Measurements from ENCODE around the gene RO60.

Gene RO60

GRCh38 chr1:193079187-193079586 is 19.8 kb downstream of the RO60 start:
- H3K4me1 Mint-ChIP-seq, result peaks cover 5% of the 10 kb centered on the region
- H3K27me3 Mint-ChIP-seq, result no peaks in the 10 kb centered on the region
- no peaks in the 10 kb centered on the region for H3K9me3 Mint-ChIP-seq
- H3K27ac Mint-ChIP-seq, result no peak overlapping the region
- peaks cover 30% of the 10 kb centered on the region for H3K36me3 Mint-ChIP-seq
- H3K4me3 Mint-ChIP-seq, result no peak overlapping the region

GRCh38 chr1:193083365-193084088 is 24.1 kb downstream of the RO60 start:
- H3K4me1 Mint-ChIP-seq, result no peaks in the 10 kb centered on the region
- peaks cover 22% of the 10 kb centered on the region for H3K36me3 Mint-ChIP-seq
- H3K4me3 Mint-ChIP-seq, result no peak overlapping the region

GRCh38 chr1:193085263-193085662 is 25.9 kb downstream of the RO60 start:
- H3K36me3 Mint-ChIP-seq, result peaks cover 16% of the 10 kb centered on the region
- H3K4me3 Mint-ChIP-seq, result no peak overlapping the region
- H3K4me1 Mint-ChIP-seq, result no peaks in the 10 kb centered on the region
- H3K27ac Mint-ChIP-seq, result no peak overlapping the region
- no peaks in the 10 kb centered on the region for H3K9me3 Mint-ChIP-seq
- H3K27me3 Mint-ChIP-seq, result no peaks in the 10 kb centered on the region

More at GRCh38 chr1:193083365-193084088, 24.1 kb downstream of the RO60 start:
- Mint-ChIP-seq H3K9me3 (no peaks in the 10 kb centered on the region), H3K27me3 (no peaks in the 10 kb centered on the region), H3K27ac (no peak overlapping the region)

GRCh38 chr1:193086342-193086741 is 26.9 kb downstream of the RO60 start:
- no peaks in the 10 kb centered on the region for H3K27me3 Mint-ChIP-seq
- no peak overlapping the region for H3K27ac Mint-ChIP-seq
- H3K4me1 Mint-ChIP-seq, result no peaks in the 10 kb centered on the region
- H3K4me3 Mint-ChIP-seq, result no peak overlapping the region
- H3K36me3 Mint-ChIP-seq, result peaks cover 13% of the 10 kb centered on the region
- no peaks in the 10 kb centered on the region for H3K9me3 Mint-ChIP-seq

GRCh38 chr1:193087893-193088292 is 28.5 kb downstream of the RO60 start:
- Mint-ChIP-seq H3K27me3 (no peaks in the 10 kb centered on the region), H3K27ac (no peak overlapping the region), H3K9me3 (no peaks in the 10 kb centered on the region), H3K4me3 (no peak overlapping the region), H3K36me3 (peaks cover 8% of the 10 kb centered on the region), H3K4me1 (no peaks in the 10 kb centered on the region)

GRCh38 chr1:193090865-193091264 is 31.5 kb downstream of the RO60 start:
- Mint-ChIP-seq H3K36me3 (no peaks in the 10 kb centered on the region), H3K27ac (peak overlapping the region; percentile 12), H3K4me1 (no peaks in the 10 kb centered on the region), H3K27me3 (no peaks in the 10 kb centered on the region), H3K9me3 (no peaks in the 10 kb centered on the region), H3K4me3 (no peak overlapping the region)

GRCh38 chr1:193094112-193094511 is 34.7 kb downstream of the RO60 start:
- Mint-ChIP-seq H3K27me3 (no peaks in the 10 kb centered on the region), H3K4me1 (no peaks in the 10 kb centered on the region), H3K36me3 (peaks cover 9% of the 10 kb centered on the region), H3K9me3 (no peaks in the 10 kb centered on the region), H3K4me3 (no peak overlapping the region), H3K27ac (no peak overlapping the region)

- Mint-ChIP-seq H3K27me3 (no peaks in the 10 kb centered on the region), H3K4me3 (no peak overlapping the region), H3K36me3 (no peaks in the 10 kb centered on the region), H3K9me3 (no peaks in the 10 kb centered on the region), H3K27ac (no peak overlapping the region), H3K4me1 (peaks cover 28% of the 10 kb centered on the region)
Measured at GRCh38 chr1:193102662-193103061, 43.2 kb downstream of the RO60 start.

- no peaks in the 10 kb centered on the region for H3K9me3 Mint-ChIP-seq
- no peaks in the 10 kb centered on the region for H3K27me3 Mint-ChIP-seq
- peaks cover 28% of the 10 kb centered on the region for H3K4me1 Mint-ChIP-seq
- H3K4me3 Mint-ChIP-seq, result peak overlapping the region; percentile 94
- H3K36me3 Mint-ChIP-seq, result no peaks in the 10 kb centered on the region
- peak overlapping the region; percentile 30 for H3K27ac Mint-ChIP-seq
Measured at GRCh38 chr1:193103759-193104501, 44.5 kb downstream of the RO60 start.

- Mint-ChIP-seq H3K9me3 (no peaks in the 10 kb centered on the region), H3K27ac (peak overlapping the region; percentile 46), H3K27me3 (no peaks in the 10 kb centered on the region), H3K4me3 (peak overlapping the region; percentile 94), H3K36me3 (no peaks in the 10 kb centered on the region), H3K4me1 (peaks cover 28% of the 10 kb centered on the region)
Measured at GRCh38 chr1:193104502-193104906, 45.1 kb downstream of the RO60 start.

- Mint-ChIP-seq H3K4me3 (peak within 1 kb of the TSS; percentile 94), H3K4me1 (peaks cover 28% of the 10 kb centered on the region), H3K27me3 (no peaks in the 10 kb centered on the region), H3K9me3 (no peaks in the 10 kb centered on the region), H3K36me3 (no peaks in the 10 kb centered on the region), H3K27ac (peak within 1 kb of the TSS; percentile 86)
Measured at GRCh38 chr1:193104907-193105820, 45.8 kb downstream of the RO60 start, which contains the start of gene GLRX2. Gene GLRX2, minus strand, starts transcription at chr1:193105414. Its CDS starts 32 bp downstream, at chr1:193105382.

GRCh38 chr1:193105821-193106177 is 46.4 kb downstream of the RO60 start:
- H3K27me3 Mint-ChIP-seq, result no peaks in the 10 kb centered on the region
- no peaks in the 10 kb centered on the region for H3K9me3 Mint-ChIP-seq
- no peaks in the 10 kb centered on the region for H3K36me3 Mint-ChIP-seq
- peak overlapping the region; percentile 86 for H3K27ac Mint-ChIP-seq
- H3K4me1 Mint-ChIP-seq, result peaks cover 28% of the 10 kb centered on the region
- peak overlapping the region; percentile 94 for H3K4me3 Mint-ChIP-seq

- no peaks in the 10 kb centered on the region for H3K36me3 Mint-ChIP-seq
- H3K27ac Mint-ChIP-seq, result no peak overlapping the region
- H3K27me3 Mint-ChIP-seq, result no peaks in the 10 kb centered on the region
- H3K9me3 Mint-ChIP-seq, result no peaks in the 10 kb centered on the region
- H3K4me3 Mint-ChIP-seq, result no peak overlapping the region
- H3K4me1 Mint-ChIP-seq, result peaks cover 13% of the 10 kb centered on the region
Measured at GRCh38 chr1:193108471-193108870, 49.1 kb downstream of the RO60 start.

Data from activated naive CD4-positive, alpha-beta T cell treated with anti-CD3 and anti-CD28 coated beads, Interleukin-2, amount 50 U/mL, for 24 hours (primary cell).